ENCODE data around the gene ARMC6.

The ARMC6 gene

DNA sequence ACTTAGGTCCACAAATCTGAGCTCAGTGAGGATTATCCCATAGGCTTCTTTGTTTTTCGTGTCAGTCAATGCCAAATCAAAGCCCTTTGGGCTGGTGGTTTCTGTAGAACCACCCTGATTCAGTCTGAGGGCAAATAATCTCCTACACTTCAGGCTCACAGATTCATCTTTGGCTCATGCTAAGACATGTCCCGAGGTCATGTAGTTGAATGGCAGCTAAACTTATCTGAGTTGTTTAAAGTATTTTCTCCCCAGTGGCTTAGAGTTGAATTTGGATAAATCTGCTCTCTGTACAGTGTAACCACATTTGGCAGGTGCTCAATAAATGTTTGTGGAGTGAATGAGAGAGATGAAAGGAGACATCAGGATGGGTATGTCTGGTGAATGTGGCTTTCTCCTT is 17.3 kb downstream of the ARMC6 start:
- Histone ChIP-seq H2AFZ (no peak overlapping the region), H3K36me3 (ENCODE audit: control insufficient read depth, insufficient read depth, low read length) (no peaks in the 10 kb centered on the region), H3K79me2 (no peaks in the 10 kb centered on the region), H3K4me1 (no peaks in the 10 kb centered on the region), H3K9ac (no peak overlapping the region), H3K27me3 (ENCODE audit: control insufficient read depth, insufficient read depth, low read length) (no peaks in the 10 kb centered on the region), H3K9me3 (ENCODE audit: control insufficient read depth, low read length) (no peaks in the 10 kb centered on the region), H3K27ac (no peak overlapping the region), H3K4me2 (ENCODE audit: low read length) (no peak overlapping the region), H3K4me3 (ENCODE audit: low read depth, low read length) (no peak overlapping the region)
- TF ChIP-seq, protein P1, sequence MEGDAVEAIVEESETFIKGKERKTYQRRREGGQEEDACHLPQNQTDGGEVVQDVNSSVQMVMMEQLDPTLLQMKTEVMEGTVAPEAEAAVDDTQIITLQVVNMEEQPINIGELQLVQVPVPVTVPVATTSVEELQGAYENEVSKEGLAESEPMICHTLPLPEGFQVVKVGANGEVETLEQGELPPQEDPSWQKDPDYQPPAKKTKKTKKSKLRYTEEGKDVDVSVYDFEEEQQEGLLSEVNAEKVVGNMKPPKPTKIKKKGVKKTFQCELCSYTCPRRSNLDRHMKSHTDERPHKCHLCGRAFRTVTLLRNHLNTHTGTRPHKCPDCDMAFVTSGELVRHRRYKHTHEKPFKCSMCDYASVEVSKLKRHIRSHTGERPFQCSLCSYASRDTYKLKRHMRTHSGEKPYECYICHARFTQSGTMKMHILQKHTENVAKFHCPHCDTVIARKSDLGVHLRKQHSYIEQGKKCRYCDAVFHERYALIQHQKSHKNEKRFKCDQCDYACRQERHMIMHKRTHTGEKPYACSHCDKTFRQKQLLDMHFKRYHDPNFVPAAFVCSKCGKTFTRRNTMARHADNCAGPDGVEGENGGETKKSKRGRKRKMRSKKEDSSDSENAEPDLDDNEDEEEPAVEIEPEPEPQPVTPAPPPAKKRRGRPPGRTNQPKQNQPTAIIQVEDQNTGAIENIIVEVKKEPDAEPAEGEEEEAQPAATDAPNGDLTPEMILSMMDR (IDR thresholded peaks at IDR 0.05) = no peak

GRCh38 chr19:19051478-19052213 is 18.2 kb downstream of the ARMC6 start:
- Histone ChIP-seq H2AFZ (no peak overlapping the region), H3K9ac (no peak overlapping the region), H3K4me3 (ENCODE audit: low read depth, low read length) (no peak overlapping the region), H3K4me1 (no peaks in the 10 kb centered on the region), H3K27ac (no peak overlapping the region), H3K36me3 (ENCODE audit: control insufficient read depth, insufficient read depth, low read length) (no peaks in the 10 kb centered on the region), H3K4me2 (ENCODE audit: low read length) (no peak overlapping the region), H3K27me3 (ENCODE audit: control insufficient read depth, insufficient read depth, low read length) (no peaks in the 10 kb centered on the region), H3K79me2 (no peaks in the 10 kb centered on the region), H3K9me3 (ENCODE audit: control insufficient read depth, low read length) (no peaks in the 10 kb centered on the region)
- TF ChIP-seq, protein P1 (IDR thresholded peaks at IDR 0.05) = no peak

DNA sequence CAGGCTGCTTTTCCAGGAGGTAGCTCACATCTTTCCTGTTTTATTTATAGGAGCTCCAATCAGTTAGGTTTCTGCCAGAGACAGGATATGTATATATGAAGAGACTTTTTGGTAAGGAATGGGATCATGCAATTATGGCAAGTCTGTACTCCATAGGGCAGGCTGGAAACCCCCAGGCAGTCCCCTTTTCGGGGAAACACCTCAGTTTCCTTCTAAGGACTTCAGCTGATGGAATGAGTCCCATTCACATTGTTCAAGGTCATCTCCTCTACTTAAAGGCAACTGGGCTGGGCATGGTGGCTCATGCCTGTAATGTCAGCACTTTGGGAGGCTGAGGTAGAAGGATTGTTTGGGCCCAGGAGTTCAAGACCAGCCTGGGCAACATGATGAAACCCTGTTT is 19.5 kb downstream of the ARMC6 start:
- no peak overlapping the region for H3K9ac ChIP-seq
- no peaks in the 10 kb centered on the region for H3K36me3 ChIP-seq (ENCODE audit: control insufficient read depth, insufficient read depth, low read length)
- H3K4me2 ChIP-seq (ENCODE audit: low read length) = no peak overlapping the region
- no peaks in the 10 kb centered on the region for H3K27me3 ChIP-seq (ENCODE audit: control insufficient read depth, insufficient read depth, low read length)
- TF ChIP-seq, protein P1 (IDR thresholded peaks at IDR 0.05) = no peak
- H3K9me3 ChIP-seq (ENCODE audit: control insufficient read depth, low read length) = no peaks in the 10 kb centered on the region
- H3K4me3 ChIP-seq (ENCODE audit: low read depth, low read length) = no peak overlapping the region
- no peak overlapping the region for H2AFZ ChIP-seq
- H3K4me1 ChIP-seq = no peaks in the 10 kb centered on the region
- H3K79me2 ChIP-seq = no peaks in the 10 kb centered on the region
- H3K27ac ChIP-seq = no peak overlapping the region

DNA sequence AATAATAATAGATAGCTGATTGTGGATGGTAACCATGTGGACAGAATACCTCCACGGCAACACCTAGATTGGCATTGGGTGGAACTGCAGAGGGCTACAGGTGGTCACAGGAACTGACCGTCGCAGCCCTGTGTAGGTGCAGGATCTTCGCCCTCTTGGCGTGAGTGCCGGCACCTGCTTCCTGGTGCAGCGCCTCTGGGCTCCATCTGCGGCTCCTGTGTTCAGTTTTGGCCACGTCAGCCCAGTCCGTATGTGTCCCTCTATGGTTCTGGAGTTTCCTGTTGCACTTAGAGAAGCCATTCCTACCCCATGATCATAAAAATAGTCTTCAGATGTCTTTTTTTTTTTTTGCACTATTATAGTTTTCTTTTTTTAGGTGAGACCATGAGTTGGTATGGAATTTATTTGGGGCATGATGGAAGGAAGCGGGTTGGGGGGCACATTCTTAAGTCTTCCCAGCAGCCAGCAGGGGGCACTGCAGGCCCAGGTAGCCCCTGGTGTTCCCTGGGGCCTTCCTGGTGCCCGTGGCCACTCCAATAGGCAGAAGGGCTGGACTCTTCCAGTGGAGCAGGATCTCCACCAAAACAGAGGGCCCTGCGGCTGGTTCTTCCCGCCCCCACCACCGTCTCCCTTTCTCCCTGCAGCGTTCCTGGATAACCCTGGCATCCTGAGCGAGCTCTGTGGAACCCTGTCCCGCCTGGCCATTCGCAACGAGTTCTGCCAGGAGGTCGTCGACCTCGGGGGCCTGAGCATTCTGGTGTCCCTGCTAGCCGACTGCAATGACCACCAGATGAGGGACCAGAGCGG is 20.3 kb downstream of the ARMC6 start:
- H3K27me3 ChIP-seq (ENCODE audit: control insufficient read depth, insufficient read depth, low read length) = no peaks in the 10 kb centered on the region
- H3K4me1 ChIP-seq = no peaks in the 10 kb centered on the region
- no peak overlapping the region for H3K9ac ChIP-seq
- no peak overlapping the region for H2AFZ ChIP-seq
- H3K9me3 ChIP-seq (ENCODE audit: control insufficient read depth, low read length) = no peaks in the 10 kb centered on the region
- H3K4me2 ChIP-seq (ENCODE audit: low read length) = no peak overlapping the region
- H3K79me2 ChIP-seq = no peaks in the 10 kb centered on the region
- no peaks in the 10 kb centered on the region for H3K36me3 ChIP-seq (ENCODE audit: control insufficient read depth, insufficient read depth, low read length)
- H3K27ac ChIP-seq = no peak overlapping the region
- no peak overlapping the region for H3K4me3 ChIP-seq (ENCODE audit: low read depth, low read length)
- TF ChIP-seq, protein P1 (IDR thresholded peaks at IDR 0.05) = peak; percentile 53
